ENCODE data around the gene MYO3B. TPM values are rescaled to one million over a fixed set of nuclear protein-coding genes. Genes with fewer than 3 reads are reported as not detected.

The MYO3B gene
- total and polyA plus RNA-seq, 2 donors (not counting 3 experiments of a cell fraction or from before 2014, with no cell fraction given): 0.03 TPM; not detected in 1

DNA sequence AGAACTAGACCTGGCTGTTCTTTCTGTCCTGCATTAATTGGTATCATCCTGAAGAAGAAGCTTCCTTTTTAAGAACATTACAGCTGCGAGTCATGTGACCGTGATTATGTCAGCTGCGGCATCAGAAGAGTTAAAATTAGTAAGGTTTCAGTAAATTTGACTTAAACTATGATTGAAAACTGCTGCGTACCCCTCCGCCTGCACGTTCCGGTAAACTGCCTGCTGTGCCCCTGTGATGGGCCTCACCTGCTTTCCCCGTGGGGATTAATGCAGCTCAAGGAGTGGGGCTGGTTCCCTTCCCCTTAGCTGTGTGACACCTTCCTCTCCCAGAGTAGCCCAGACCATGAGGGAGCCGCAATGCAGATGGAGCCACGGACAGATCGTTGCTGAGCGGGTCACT, 36.1 kb upstream of the MYO3B start:
- dilution Hi-C loops (cut with MboI; ENCODE audit: extremely low pct_ligation_motif_present, low sequenced_read_pairs) (no loop called here), intact Hi-C loops (cut with micrococcal nuclease) (no loop called here)
- Histone ChIP-seq H3K9ac (replicated peaks; ENCODE audit: extremely low read depth, insufficient read depth, low read length) (no peak overlapping the region), H2AFZ (ENCODE audit: low read depth, low read length) (no peak overlapping the region), H3K36me3 (ENCODE audit: control insufficient read depth in 2 of 2, extremely low read depth in 1 of 2, insufficient read depth in 2 of 2, low read length in 2 of 2) (no peaks in the 10 kb centered on the region), H3K9me3 (replicated peaks; ENCODE audit: control insufficient read depth, insufficient read depth, low read length) (no peaks in the 10 kb centered on the region), H4K20me1 (replicated peaks; ENCODE audit: control insufficient read depth, extremely low read depth, insufficient read depth, low read length) (no peaks in the 10 kb centered on the region), H3K9me1 (replicated peaks; ENCODE audit: control insufficient read depth, extremely low read depth, insufficient read depth, low read length) (no peaks in the 10 kb centered on the region), H3K4me3 (replicated peaks in 1 of 3; ENCODE audit: insufficient read depth in 1 of 3, low read depth in 1 of 3, low read length in 3 of 3) (no peak overlapping the region), H3K27ac (ENCODE audit: insufficient read depth, low read depth, low read length) (no peak overlapping the region), H3K4me1 (ENCODE audit: control insufficient read depth, extremely low read depth, insufficient read depth, low read length) (no peaks in the 10 kb centered on the region), H3K79me2 (ENCODE audit: control insufficient read depth, insufficient read depth, low read length) (no peaks in the 10 kb centered on the region), H3K27me3 (ENCODE audit: control insufficient read depth in 2 of 2, insufficient read depth in 2 of 2, low read length in 2 of 2) (no peaks in the 10 kb centered on the region), H3K4me2 (ENCODE audit: insufficient read depth, low read length) (no peak overlapping the region)
- DNase-seq (ENCODE audit: low read depth, low spot score): no peak
- POLR2A ChIA-PET: no interaction called here
- CTCF ChIA-PET: interaction anchor here (1.5 kb wide), 1 partner anchor 14 kb away, joined by 9 read pairs; no protein-coding TSS in a partner anchor
- FAIRE-seq: no peak
- TF ChIP-seq MYC (IDR thresholded peaks at IDR 0.05; ENCODE audit: low read depth, low read length) (no peak), JUN (IDR thresholded peaks at IDR 0.05; ENCODE audit: borderline replicate concordance, insufficient read depth, insufficient read length, low read depth) (no peak), FOS (IDR thresholded peaks at IDR 0.05; ENCODE audit: borderline replicate concordance, insufficient read depth, low read length) (no peak), EZH2 (IDR thresholded peaks at IDR 0.05; ENCODE audit: borderline replicate concordance, low read depth, low read length, severe bottlenecking) (no peak), POLR2AphosphoS5 (IDR thresholded peaks at IDR 0.05; ENCODE audit: insufficient read depth, low read depth, low read length) (no peak), GATA2 (IDR thresholded peaks at IDR 0.05; ENCODE audit: insufficient read depth, insufficient read length, low read depth, low read length) (no peak), POLR2A (IDR thresholded peaks at IDR 0.05; ENCODE audit: low read depth, low read length) (no peak)
- TF ChIP-seq, protein P1, sequence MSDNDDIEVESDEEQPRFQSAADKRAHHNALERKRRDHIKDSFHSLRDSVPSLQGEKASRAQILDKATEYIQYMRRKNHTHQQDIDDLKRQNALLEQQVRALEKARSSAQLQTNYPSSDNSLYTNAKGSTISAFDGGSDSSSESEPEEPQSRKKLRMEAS (IDR thresholded peaks at IDR 0.05; ENCODE audit: insufficient read depth, insufficient read length): no peak
- TF ChIP-seq, protein P2, sequence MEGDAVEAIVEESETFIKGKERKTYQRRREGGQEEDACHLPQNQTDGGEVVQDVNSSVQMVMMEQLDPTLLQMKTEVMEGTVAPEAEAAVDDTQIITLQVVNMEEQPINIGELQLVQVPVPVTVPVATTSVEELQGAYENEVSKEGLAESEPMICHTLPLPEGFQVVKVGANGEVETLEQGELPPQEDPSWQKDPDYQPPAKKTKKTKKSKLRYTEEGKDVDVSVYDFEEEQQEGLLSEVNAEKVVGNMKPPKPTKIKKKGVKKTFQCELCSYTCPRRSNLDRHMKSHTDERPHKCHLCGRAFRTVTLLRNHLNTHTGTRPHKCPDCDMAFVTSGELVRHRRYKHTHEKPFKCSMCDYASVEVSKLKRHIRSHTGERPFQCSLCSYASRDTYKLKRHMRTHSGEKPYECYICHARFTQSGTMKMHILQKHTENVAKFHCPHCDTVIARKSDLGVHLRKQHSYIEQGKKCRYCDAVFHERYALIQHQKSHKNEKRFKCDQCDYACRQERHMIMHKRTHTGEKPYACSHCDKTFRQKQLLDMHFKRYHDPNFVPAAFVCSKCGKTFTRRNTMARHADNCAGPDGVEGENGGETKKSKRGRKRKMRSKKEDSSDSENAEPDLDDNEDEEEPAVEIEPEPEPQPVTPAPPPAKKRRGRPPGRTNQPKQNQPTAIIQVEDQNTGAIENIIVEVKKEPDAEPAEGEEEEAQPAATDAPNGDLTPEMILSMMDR (IDR thresholded peaks at IDR 0.05; ENCODE audit: extremely low read depth in 1 of 2, insufficient read depth in 1 of 2, low read depth in 1 of 2, low read length in 2 of 2): no peak
- BruUV-seq (replicated peaks): no TSS peak
